Right lobe of liver (tissue), 4 donors: ENCODE results near the gene TEKT2.

Experiments
- CTCF ChIP-seq, 4 donors: fragments of 200-600 bp in 3 of 4; fragments of 450-650 bp in 1 of 4; IDR thresholded peaks; one replicate each; pipeline versions ENCODE4 v1.5.1 to v1.8.0; 2016 to 2022; ENCODE audit warnings: antibody characterized with exemption in 4 of 4, mild to moderate bottlenecking in 2 of 4
- POLR2A ChIP-seq: fragments of 450-650 bp; IDR thresholded peaks from one replicate; pipeline ENCODE4 v1.6.1; 2017; ENCODE audit warnings: antibody characterized with exemption, mild to moderate bottlenecking
- donor health status: DM: no; HTN: no; CAD: no.
- donor health status: DM: no; HTN: no; CAD: no.
- donor health status: DM: no; HTN: yes; CAD: no.

DNA sequence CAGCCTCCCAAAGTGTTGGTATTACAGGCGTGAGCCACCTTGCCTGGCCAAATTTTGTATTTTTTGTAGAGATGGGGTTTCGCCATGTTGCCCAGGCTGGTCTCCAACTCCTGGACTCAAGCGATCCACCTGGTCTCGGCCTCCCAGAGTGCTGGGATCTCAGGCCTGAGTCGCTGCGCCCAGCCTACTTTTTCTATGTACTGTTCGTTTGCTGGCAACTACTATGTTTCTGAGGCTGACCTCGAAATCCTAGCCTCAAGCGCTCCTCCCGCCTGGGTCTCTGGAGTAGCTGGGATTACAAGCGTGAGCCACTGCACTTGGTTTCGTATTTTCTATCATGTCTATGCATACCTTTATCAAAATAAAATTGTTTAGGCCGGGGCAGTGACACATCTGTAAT lies 675 bp upstream of the TEKT2 start:
- TF ChIP-seq CTCF (IDR thresholded peaks at IDR 0.05) (no peak), POLR2A (no peak)
